NCI-H774 (cell line): Measurements from ENCODE around the gene L3MBTL4.
"Not testable (repeated sequence)": the region's sequence is repeated elsewhere in the genome, so short reads cannot be mapped to it uniquely, and the experiment has no call there.

Experiments
- DNase-seq: peaks from one replicate; lab custom pipeline; 2025; lab: John Stamatoyannopoulos, UW

Gene L3MBTL4

DNA sequence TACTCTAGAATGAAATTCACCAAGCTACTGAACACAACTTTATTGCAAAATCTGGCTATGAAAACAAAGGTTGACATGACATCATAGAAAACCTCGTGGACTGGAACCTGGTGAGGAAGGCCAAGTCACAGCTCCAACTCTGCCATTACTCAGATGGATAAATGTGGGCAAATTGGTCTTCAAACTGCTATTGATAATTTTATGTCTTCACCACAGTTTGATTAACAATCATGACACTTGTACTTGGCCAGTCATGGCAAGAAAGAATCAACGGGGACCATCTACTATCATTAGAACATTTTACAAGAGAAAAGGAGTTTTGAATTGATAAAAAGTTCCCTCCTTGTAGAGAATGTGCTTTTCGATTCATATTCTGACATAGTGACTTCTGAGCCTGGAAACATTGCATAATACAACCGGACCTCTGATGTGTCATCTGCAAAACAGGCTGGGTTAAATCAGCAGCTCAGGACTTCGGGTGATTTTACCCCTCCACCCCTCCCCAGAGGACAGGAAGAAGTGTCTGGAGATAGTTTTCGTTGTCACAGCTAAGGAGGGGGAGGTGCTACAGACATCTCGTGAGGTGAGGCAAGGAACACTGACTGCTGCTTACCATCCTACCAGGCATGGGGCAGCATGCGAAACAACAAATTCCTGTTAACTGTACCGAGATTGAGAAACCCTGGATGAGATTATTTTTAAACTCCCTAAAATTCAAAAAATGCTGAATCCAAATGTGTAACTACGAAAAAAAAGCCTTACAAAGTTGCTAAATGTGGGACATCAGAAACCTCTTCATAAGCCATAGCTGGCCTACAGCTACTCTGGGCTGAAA, 8.4 kb downstream of the L3MBTL4 start:
- DNase-seq, result no peak

DNA sequence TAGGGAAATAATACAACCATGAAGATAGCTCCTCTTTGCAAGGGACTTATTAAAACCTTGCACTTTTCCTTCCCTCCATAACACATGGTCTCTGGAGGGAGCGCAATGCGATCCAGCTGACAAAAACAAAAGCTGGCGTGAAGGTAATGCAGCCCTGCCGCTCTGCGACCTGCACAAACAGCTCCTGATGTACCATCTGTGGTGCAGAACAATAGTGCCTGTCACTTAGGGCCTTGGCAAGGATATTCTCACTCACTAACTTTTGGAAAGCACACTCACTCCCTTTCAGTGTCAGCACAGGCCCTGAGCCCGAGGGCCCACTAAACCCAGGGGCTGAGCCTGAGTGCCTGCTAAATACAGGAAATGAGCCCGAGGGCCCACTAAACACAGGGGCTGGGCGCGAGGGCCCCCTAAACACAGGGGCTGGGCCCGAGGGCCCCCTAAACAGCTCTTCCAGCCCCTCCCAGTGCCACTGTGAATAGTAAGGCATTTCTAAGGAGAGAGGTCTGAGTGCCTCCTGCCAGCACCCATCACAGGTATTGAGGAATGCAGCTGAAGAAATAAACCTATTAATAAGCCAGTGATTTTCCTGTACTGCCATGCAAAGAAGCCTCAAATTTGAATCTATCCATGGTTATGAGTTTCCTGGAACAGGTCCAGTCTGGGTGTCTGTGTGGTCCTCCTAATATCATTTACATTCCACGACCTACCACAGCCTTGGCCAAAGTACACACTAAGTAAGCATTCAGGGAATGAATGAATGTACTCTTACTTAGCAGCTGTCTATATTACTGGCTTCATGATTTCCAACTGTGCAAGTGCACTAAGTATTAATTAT, 9.3 kb downstream of the L3MBTL4 start:
- no peak for DNase-seq

DNA sequence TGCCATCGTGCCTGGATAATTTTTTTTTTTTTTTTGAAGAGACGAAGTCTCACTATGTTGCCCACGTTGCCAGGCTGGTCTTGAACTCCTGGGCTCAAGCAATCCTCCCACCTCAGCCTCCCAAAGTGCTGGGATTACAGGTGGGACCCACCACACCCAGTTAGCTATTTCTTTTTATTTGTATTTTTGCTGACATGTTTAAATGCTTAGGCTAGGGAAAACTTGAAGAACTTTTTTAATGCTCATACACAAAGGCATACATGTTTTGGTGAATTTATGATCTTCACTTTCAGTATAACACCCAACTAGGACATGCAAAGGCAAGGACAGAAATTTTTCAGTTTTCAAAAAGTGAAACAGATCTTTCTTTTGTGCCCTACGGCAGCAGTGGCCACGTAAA, 9.9 kb downstream of the L3MBTL4 start:
- no peak for DNase-seq

DNA sequence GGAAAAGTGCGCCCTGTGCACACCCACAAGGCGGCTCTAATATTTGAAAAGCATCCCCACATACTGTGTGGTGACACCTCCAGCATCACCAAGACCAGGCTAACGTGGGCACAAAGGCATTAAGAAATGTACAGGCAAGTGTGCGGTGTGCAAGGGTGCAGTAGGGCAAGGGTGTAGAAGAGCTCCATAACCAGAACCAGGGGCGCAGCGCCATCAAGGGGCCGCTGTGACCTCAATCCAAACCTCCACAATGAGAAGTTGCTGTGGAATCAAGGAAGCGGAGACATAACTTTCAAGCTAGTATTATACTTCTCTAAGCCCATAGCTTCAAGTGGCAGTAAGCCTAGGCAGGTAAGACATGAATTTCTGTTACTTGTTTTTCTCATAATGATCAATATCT, 13.0 kb downstream of the L3MBTL4 start:
- no peak for DNase-seq

DNA sequence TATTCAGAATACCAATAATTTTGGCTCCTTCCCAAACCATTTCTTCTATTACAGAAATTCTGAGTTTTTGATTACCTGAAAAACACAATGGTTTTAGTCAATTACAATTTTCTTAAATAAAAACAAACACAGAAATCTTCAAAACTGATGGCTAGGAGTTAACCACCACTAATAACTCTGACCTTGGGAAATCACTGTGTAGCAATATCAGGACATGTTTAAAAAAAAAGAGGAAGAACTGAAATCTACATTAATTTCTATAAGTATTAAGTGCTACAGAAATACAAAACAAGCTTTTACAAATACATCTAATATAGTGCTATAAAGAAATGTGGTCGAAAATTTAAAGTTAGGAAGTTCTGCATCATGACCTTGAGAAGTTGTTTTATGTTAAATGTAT, 14.9 kb downstream of the L3MBTL4 start:
- no peak for DNase-seq

DNA sequence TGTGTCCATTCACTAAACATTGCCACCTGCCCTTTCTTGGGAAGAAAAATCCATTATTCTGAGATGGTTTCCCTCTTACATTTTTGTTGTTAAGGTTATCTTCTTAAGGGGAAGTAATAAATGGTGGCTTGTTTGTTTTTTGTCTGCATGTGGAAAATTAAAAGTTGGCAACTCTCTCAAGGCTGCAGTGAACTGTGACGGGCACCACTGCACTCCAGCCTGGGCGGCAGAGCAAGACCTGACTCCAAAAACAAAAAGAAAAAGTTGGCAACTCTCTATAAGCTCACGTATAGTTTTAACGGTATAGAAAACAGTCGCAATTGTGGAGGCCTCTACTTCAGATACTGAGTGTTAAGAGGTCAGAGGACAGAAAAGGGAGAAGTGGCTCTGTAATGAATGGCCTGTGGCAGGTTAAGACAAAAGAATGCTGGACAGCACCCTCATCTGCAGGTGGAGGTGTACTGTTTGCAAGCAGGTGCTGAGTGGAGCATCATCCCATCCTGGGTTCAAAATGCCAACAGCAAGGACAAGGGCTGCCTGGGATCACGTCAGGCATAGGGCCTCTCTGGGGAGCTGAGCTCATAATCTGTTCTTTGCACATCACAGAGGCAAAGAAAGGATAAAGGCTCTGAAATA, 16.7 kb downstream of the L3MBTL4 start:
- no peak for DNase-seq

DNA sequence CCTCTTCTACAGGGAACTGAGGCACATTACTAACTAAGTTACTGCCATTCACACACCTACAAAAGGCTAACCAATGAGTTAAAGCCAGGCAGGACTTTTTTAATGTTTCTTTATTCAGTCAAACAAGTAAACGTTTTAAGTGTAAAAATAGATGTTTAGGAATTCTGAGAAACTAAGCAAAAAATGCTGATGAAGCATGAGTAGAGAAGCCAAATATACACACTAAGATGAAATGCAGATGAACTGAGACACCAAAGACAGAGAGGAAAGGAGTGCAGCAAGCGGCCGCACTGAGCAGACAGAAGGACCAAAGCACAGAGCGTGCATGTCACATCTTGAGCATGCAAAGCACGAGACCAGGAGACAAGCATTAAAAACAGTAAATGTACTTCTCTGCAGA, 17.9 kb downstream of the L3MBTL4 start:
- no peak for DNase-seq

DNA sequence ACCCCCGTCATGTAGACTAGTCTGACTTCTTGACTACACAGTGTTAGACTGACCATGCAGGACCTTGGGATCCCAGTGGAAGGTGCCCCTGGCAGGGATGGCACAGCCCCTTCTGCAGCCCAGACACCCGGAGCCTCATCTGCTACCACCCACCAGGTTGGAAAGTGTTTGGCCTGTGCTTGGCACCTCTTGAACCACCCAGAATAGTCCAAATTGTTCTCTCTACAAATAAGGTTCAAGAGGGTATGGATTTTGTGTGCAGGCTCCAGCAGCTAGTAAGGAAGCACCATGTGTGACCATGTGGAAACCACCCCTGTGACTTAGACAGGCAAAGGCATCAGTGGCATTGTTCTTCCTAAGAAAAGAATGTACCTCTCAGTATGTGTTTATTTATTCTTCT, 18.4 kb downstream of the L3MBTL4 start:
- no peak for DNase-seq

DNA sequence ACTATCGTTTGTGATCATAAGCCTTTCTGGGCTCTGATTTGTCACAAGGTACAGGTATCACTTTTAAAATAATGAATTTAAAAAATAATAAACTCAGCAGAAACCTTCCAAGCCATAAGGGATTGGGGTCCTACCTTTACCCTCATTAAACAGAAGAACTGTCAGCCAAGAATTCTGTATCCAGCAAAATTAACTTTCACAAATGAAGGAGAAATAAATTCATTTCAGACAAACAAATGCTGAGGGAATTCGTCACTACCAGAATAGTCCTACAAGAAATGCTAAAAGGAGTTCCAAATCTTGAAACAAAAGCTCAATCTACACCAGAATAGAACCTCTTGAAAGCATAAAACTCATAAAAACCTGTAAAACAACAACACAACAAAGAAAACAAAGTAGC, 25.7 kb downstream of the L3MBTL4 start:
- DNase-seq, result no peak

DNA sequence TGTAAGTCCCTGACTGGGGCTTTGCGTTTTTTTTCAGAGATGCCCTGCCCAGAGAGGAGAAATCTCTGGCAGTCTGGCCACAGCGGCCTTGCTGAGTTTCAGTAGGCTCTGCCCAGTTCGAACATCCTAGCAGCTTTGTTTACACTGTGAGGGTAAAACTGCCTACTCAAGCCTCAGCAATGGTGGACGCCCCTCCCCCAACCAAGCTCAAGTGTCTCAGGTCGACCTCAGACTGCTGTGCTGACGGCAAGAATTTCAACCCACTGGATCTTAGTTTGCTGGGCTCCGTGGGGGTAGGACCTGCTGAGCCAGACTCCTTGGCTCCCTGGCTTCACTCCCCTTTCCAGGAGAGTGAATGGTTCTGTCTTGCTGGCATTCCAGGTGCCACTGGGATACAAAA, 31.7 kb downstream of the L3MBTL4 start:
- DNase-seq, result peak; percentile 26

DNA sequence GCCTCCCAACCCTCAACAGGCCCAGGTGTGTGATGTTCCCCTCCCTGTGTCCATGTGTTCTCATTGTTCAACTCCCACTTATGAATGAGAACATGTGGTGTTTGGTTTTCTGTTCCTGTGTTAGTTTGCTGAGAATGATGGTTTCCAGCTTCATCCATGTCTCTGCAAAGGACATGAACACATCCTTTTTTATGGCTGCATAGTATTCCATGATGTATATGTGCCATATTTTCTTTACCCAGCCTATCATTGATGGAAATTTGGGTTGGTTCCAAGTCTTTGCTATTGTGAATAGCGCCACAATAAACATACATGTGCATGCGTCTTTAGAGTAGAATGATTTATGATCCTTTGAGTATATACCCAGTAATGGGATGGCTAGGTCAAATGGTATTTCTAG, 37.2 kb downstream of the L3MBTL4 start:
- not testable (repeated sequence) for DNase-seq

DNA sequence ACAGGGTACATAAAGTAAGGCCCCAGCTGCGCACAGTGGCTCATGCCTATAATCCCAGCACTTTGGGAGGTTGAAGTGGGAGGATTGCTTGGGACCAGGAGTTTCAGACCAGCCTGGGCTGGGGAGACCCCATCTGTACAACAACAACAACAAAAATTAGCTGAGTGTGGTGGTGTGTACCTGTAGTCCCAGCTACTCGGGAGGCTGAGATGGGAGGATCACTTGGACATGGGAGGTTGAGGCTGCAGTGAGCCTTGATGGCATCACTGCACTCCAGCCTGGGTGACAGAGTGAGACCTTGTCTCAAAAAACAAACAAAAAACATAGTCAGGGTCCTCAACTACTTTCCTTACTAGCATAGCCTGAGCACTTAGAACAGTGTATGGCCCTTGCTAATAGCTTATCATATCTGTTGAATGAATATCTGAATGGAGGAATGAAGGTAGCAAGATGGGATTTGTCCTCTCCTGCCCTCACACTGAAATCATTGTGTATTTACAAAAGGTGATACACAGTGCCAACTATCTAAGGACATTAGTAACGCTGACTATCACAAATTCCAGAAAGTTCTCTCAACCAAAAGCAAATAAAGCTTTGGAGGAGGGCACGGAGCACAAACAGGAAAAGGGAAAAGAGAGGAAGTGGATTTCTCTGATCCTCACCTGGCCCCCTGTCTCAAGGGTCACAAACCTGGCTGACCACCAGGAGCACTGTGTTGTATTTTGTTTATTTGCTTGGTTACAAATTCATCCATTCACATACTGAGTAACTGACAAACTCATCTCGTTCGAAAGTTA, 38.1 kb downstream of the L3MBTL4 start:
- DNase-seq, result no peak

DNA sequence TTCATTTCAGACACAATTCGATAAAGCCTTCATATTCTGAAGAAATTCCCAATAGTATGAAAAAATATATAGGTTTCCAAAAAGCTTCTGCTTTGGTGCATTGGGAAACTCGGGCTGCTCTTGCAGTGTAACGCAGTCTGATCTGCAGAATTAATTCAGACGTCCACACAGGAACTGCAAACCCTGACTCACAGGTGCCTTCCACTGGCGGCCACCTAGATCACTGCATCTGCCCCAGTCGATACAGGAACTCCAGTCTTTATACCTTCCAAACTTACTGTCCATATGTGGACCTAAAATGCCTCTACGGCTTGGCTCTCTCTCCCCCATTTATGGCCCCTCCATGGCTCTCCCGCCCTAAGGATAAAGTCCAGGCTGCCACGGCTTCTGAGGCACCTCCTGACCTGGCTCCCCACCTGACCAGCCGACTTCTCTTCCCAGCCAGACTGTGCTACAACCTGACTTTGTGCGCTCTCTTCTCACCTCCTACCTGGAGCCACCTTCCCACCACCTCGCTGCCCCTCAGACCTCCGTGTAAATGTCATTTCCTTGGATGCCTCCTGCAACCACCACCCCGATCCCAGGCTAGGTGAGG, 39.7 kb downstream of the L3MBTL4 start:
- no peak for DNase-seq

DNA sequence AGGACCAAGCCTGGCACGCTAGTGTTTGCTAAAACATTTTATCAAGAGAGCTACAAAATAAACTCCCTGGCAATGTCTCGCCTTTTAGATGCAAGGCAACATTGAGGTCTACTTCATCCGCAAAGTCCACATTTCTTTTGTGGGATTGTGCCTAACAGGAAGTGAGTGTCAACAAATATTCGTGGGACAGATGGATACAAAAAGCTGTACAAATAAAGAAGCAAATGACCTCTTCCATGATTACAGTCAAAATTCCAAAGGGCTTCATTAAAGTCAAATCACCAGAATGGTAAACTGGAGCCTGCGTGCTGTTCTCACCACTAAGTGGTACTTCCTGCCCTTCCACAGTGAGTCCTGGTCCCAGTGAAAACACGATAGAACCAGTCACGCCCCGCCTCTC, 40.4 kb downstream of the L3MBTL4 start:
- DNase-seq, result peak; percentile 77

DNA sequence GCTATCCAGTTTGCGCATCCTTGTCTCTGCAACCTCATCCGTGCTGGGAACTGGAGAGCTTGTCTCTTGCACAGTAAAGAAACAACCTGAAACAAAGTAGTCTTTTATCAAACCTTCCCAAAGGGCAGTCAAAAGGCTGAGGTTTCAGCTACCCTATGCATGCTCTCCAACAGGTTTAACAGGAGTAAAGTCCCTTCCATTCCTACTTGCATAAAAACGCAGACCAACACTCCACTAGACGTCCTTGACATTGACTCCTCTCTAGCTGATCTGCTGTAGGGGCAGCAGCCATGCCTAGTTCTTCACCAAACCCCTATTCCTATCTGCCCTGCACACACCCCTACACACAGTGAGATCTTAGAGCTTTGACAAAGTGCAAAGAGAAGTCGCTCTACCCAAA, 41.5 kb downstream of the L3MBTL4 start:
- DNase-seq, result no peak

DNA sequence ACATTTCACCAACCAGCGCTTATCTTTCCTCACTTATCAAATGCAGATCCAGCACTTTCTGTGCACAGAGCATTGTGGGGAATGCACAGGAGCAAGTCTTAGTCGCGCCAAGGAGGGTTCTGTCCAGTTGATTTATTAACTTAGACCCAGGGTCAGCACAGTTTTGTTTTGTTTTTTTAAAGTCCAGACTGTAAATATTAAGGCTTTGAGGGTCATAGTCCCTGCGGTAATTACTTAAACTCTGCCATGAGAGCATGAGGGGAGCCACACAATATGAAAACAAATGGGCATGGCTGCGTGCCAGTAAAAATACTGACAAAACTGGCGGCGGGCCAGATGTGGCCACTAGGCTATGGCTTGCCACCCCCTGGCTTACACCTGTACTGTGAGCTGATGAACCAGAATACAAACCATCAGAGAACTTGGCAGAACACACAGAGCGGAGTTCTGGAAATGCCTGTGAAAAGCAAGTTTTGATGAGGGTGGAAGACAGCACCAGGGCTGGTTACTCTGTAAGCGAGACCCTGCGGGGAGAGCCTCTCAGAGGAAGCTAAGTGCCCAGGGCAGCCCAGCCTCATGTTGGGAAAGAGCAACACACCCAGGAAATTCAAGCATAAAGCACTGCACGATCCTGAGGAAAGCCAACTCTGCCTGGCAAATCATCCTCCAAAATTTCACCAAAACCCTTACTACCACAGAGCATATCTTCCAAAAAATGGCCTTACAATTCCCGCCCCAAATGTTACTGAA, 43.6 kb downstream of the L3MBTL4 start:
- DNase-seq, result peak; percentile 73

DNA sequence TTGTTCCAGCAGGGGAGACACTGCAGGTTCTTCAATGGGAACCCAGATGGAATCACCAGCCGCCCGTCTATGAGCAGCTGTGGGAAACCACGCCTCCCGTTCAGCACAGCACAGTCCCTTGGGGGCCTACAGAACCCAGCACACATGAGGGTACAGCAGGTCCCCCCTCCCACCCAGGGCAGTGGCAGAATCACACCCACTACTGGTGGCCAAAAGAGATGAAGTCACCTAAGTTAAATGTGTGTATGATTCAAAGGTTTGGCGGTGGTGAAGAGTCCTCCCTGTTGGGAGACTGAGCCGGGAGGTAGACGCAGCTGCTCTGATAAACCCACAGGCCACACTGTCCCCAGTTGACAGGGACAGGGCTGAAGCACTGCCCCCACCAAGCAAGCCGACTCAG, 44.3 kb downstream of the L3MBTL4 start:
- DNase-seq, result peak; percentile 14

DNA sequence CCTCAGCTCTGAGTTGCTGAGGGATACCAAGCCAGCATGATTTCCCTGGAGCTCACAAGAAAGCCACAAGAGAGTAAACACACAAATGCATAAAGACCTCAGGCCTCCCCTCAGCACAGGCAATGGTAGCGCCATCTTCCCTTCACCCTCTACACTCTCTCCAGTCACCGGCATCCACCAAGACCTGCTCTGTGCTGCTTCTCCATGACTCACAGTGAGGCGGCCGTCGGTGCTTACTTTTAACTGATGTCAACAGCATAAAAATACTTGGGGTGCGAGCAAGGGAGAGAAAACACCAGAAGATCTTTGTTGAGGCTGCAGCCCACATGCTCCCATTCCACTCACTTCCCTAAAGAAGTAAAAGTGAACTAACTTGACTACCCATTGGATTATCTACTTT, 46.7 kb downstream of the L3MBTL4 start:
- DNase-seq, result no peak

DNA sequence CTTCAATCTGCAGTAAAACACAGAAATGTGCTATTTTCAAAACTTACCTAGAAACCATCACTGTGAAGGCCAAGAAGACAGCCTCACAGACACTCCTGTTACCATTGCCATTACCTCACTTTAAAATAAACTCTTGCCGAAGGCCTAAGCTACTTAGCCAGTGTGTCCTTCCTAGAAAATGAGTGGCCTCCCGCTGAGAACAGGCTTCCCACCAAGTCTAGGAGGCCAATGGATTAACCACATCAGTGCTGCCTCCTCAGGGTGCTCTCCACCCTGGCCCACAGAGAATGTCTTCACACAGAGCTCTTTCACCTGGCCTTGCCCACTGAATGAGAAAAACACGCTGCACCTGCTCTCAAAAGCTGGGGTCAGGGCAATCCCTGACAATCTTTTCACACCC, 47.5 kb downstream of the L3MBTL4 start:
- no peak for DNase-seq

DNA sequence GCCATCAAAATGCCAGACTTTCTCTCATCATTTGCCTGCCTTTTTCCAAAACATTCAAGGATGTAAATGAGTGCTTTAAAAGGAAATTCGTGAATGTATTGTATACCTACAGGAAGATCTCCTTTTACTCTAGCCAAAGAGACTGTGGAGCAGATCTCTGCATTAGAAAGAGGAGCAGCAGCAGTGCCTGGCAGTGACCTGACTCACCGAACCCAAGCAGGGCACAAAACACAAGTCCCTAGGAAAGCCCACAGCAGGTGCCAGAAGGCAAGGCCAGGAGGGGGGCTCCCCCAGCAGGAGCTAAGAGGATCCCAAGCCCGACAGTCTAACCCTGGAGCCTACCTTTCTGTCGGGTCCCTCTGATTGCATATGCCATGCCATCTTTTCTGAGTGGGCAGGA, 47.9 kb downstream of the L3MBTL4 start:
- DNase-seq, result no peak

DNA sequence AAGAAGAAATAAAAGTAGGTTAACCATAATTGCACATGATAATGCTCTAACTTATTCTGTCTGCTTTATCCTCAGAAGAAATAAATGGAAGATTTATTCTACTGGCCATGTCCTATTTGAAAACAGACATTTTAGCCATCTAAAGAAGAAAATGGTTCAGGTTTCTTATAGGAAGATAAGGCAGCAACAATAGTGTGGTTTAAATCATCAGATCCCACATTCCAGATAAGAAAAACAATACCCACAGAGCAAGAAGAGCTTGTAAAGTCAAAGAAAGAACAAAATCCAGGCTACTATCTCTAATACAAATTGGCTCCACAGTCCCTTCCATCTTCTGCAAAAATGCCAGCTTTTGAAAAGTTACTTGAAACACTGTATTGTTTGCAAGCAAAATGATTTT, 49.3 kb downstream of the L3MBTL4 start:
- no peak for DNase-seq
